Lung (tissue), 12 donors: Measurements from ENCODE around the gene CDK14. TPM values are rescaled to one million over a fixed set of nuclear protein-coding genes. Genes with fewer than 3 reads are reported as not detected.
A peak's percentile ranks its signal among the peaks of the same experiment; 100 is the strongest.

Experiments used
- ATAC-seq: fragments of 200-7000 bp; cut with Tn5 transposase; one replicate; pipeline ENCODE4 v1.9.1; 2020; ENCODE audit warnings: moderate number of reproducible peaks; ENCODE audit not compliant: insufficient read depth, low FRiP score
- DNase-seq, 3 donors: peaks; one replicate each; pipeline ENCODE4 v3.0.0-alpha.2; 2013 to 2017
- H3K27ac ChIP-seq, 2 donors: one replicate each; pipeline ENCODE4 v1.5.1; 2013; ENCODE audit warnings: mild to moderate bottlenecking in 2 of 2, moderate library complexity in 2 of 2, control low read depth in 1 of 2, inconsistent platforms in 1 of 2, low read depth in 1 of 2, low read length in 1 of 2
- H3K27me3 ChIP-seq, 3 donors: one replicate each; pipeline ENCODE4 v1.5.1; 2013; ENCODE audit warnings: low read length in 2 of 3; ENCODE audit not compliant: control insufficient read depth in 3 of 3, insufficient read depth in 3 of 3
- H3K36me3 ChIP-seq, 4 donors: one replicate each; pipeline ENCODE4 v1.5.1; 2013; ENCODE audit warnings: low read length in 4 of 4, mild to moderate bottlenecking in 1 of 4, moderate library complexity in 1 of 4; ENCODE audit not compliant: control insufficient read depth in 4 of 4, insufficient read depth in 4 of 4
- H3K4me1 ChIP-seq, 5 donors: one replicate each; pipeline ENCODE4 v1.5.1; 2013; ENCODE audit warnings: low read length in 5 of 5, mild to moderate bottlenecking in 2 of 5, moderate library complexity in 1 of 5; ENCODE audit not compliant: control insufficient read depth in 5 of 5, insufficient read depth in 5 of 5
- H3K4me3 ChIP-seq: one replicate; pipeline ENCODE4 v1.5.1; 2013; ENCODE audit warnings: mild to moderate bottlenecking, control low read depth, moderate library complexity
- H3K9ac ChIP-seq, 2 donors: one replicate each; pipeline ENCODE4 v1.5.1; 2013; ENCODE audit warnings: low read length in 2 of 2, control low read depth in 1 of 2; ENCODE audit not compliant: insufficient read depth in 1 of 2
- H3K9me3 ChIP-seq, 4 donors: one replicate each; pipeline ENCODE4 v1.5.1; 2013; ENCODE audit warnings: low read length in 3 of 4, mild to moderate bottlenecking in 1 of 4, moderate library complexity in 1 of 4; ENCODE audit not compliant: control insufficient read depth in 4 of 4, insufficient read depth in 3 of 4
- WGBS, 2 donors: extraction: QIAGEN DNeasy Blood & Tissue Kit; methylation state at CpG; one replicate each; pipeline ENCODE4 v1.1.7; 2013; 5-methylcytosine and 5-hydroxymethylcytosine counted together
- polyA plus RNA-seq, 2 donors: library from polyadenylated mRNA; stranded (reverse); fragments of 200-250 nt; gene quantifications; one replicate each; pipeline ENCODE4 v1.2.1, GENCODE V29; 2013
- total RNA-seq, 2 donors: library from RNA; depleted of rRNA in 1 of 2; stranded (reverse); fragments of >200 nt in 1 of 2; gene quantifications; one replicate each; pipeline ENCODE4 v1.2.1, GENCODE V29; 2014 to 2021
- TF ChIP-seq, protein P1 (sequence below): IDR thresholded peaks from 2 replicates; pipeline ENCODE4 v1.5.1; 2012; ENCODE audit warnings: mild to moderate bottlenecking; ENCODE audit errors: control extremely low read depth, extremely low read depth
- donor health status: control.
- donor health status: control.
- donor health status: Bipolar disorder and iron deficiency.
- donor health status: healthy.
- donor health status: DM: yes; HTN: yes; CAD: no.

CDK14 gene
- total and polyA plus RNA-seq, 4 donors = 4.3 to 117 (median 18.9) TPM

DNA sequence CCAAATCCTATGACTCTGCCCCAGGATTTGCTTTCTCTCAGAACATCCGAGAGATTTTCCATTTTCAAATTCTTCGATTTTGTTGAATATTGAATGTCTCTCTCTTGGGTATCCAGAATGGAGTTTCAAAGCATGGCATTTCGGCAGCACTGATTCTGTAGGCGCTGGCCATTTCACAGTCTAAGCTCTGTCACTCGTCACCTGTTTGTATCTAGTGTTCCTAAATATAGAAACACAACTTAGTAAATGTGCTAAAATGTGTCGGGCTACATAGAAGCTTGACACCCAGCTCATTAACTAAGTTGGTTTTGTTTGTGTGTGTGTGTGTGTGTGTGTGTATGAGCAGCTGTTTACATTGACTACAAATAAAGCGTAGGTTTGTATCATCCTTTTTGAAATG is 494.6 kb downstream of the CDK14 start:
- H3K4me3 ChIP-seq = no peak overlapping the region
- TF ChIP-seq, protein P1, sequence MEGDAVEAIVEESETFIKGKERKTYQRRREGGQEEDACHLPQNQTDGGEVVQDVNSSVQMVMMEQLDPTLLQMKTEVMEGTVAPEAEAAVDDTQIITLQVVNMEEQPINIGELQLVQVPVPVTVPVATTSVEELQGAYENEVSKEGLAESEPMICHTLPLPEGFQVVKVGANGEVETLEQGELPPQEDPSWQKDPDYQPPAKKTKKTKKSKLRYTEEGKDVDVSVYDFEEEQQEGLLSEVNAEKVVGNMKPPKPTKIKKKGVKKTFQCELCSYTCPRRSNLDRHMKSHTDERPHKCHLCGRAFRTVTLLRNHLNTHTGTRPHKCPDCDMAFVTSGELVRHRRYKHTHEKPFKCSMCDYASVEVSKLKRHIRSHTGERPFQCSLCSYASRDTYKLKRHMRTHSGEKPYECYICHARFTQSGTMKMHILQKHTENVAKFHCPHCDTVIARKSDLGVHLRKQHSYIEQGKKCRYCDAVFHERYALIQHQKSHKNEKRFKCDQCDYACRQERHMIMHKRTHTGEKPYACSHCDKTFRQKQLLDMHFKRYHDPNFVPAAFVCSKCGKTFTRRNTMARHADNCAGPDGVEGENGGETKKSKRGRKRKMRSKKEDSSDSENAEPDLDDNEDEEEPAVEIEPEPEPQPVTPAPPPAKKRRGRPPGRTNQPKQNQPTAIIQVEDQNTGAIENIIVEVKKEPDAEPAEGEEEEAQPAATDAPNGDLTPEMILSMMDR = no peak
- no peak overlapping the region for H3K27ac ChIP-seq
- WGBS, 2 donors = 95 to 97% methylated on average over 7 of the region's 7 CpGs
- ATAC-seq (no peak), DNase-seq (no peak)
- no peaks in the 10 kb centered on the region for H3K27me3 ChIP-seq
- H3K9me3 ChIP-seq = no peaks in the 10 kb centered on the region
- peaks cover 0 to 16% (median 2%) of the 10 kb centered on the region in 5 donors for H3K4me1 ChIP-seq
- H3K36me3 ChIP-seq = no peaks in the 10 kb centered on the region
- no peak overlapping the region for H3K9ac ChIP-seq

GRCh38 chr7:91091631-91092030 is 495.5 kb downstream of the CDK14 start:
- DNase-seq (no peak), ATAC-seq (no peak)
- no peak overlapping the region for H3K4me3 ChIP-seq
- TF ChIP-seq, protein P1 = no peak
- no peaks in the 10 kb centered on the region for H3K36me3 ChIP-seq
- WGBS, 2 donors = 77 to 93% methylated on average over 4 of the region's 4 CpGs
- H3K9ac ChIP-seq = no peak overlapping the region
- no peak overlapping the region for H3K27ac ChIP-seq
- H3K4me1 ChIP-seq = peaks cover 0 to 16% (median 2%) of the 10 kb centered on the region in 5 donors
- H3K27me3 ChIP-seq = no peaks in the 10 kb centered on the region
- H3K9me3 ChIP-seq = peaks cover 0 to 2% (median 0%) of the 10 kb centered on the region in 4 donors

DNA sequence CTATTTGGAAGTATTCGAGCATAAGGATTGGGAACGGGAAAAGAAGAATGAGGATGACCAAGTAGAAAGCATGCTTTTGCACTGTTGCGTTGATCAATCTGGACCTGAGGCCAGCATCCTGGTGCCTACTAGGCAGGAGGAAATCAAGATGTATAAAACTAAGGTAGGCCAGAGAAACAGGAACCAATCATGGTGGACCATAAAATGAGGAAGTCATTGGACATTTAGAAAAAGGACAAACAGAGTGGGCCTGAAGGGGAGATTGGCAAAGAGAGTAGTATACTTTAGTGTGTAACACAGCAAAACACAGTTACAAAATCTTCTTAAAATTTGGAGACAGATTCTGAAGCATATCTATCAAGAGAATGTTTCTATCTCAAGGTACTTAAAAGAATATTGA is 497.1 kb downstream of the CDK14 start:
- peaks cover 0 to 2% (median 0%) of the 10 kb centered on the region in 4 donors for H3K9me3 ChIP-seq
- DNase-seq (no peak), ATAC-seq (no peak)
- no peaks in the 10 kb centered on the region for H3K36me3 ChIP-seq
- H3K4me1 ChIP-seq = peaks cover 0 to 19% (median 2%) of the 10 kb centered on the region in 5 donors
- H3K4me3 ChIP-seq = no peak overlapping the region
- no peaks in the 10 kb centered on the region for H3K27me3 ChIP-seq
- TF ChIP-seq, protein P1 = no peak
- WGBS, 2 donors = 97% methylated on average over 3 of the region's 3 CpGs
- no peak overlapping the region for H3K27ac ChIP-seq
- no peak overlapping the region for H3K9ac ChIP-seq

DNA sequence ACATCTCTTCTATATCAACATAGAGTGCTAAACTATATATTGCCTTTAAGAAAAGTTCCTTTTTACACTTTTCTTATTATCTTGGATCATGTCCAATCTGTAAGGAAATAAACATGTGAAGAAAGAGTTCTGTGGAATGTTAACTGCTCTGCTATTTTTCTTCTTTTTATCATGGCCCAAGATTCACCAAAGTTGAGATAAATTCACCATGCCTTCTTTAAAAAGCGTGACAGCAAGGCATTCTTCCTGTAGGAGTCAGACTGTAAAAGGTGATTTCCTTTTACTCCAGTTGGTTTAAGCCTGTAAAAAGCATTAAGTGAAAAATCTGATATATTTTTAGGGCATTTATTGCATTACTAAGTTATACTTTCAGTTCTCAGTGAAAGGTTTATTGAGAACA is 502.4 kb downstream of the CDK14 start:
- Histone ChIP-seq H3K4me3 (no peak overlapping the region), H3K27ac (no peak overlapping the region), H3K4me1 (peaks cover 0 to 13% (median 0%) of the 10 kb centered on the region in 5 donors), H3K9ac (no peak overlapping the region), H3K9me3 (peaks cover 0 to 2% (median 0%) of the 10 kb centered on the region in 4 donors), H3K27me3 (no peaks in the 10 kb centered on the region), H3K36me3 (no peaks in the 10 kb centered on the region)
- TF ChIP-seq, protein P1 = no peak
- peak in 1 of 3 donors; percentile 52 for DNase-seq
- WGBS, 2 donors = 83 to 98% methylated on average over 1 of the region's 1 CpG
- no peak for ATAC-seq
